Left hindlimb (tissue), 1 donor: ENCODE measurements around the gene ZNF552.
"Not testable (repeated sequence)": the region's sequence is repeated elsewhere in the genome, so short reads cannot be mapped to it uniquely, and the experiment has no call there.

ENCODE experiments used
- DNase-seq: peaks from one replicate; pipeline ENCODE4 v3.0.0-alpha.2; 2018

The ZNF552 gene

GRCh38 chr19:57817976-57818375 lies 3.3 kb upstream of the ZNF552 start:
- DNase-seq = no peak

- no peak for DNase-seq
These were observed 1.9 kb upstream of the ZNF552 start for GRCh38 chr19:57816652-57817051.

GRCh38 chr19:57815247-57816075 lies 748 bp upstream of the ZNF552 start:
- DNase-seq = no peak

- DNase-seq = no peak
These were observed 701 bp downstream of the ZNF552 start for GRCh38 chr19:57813919-57814504.

DNA sequence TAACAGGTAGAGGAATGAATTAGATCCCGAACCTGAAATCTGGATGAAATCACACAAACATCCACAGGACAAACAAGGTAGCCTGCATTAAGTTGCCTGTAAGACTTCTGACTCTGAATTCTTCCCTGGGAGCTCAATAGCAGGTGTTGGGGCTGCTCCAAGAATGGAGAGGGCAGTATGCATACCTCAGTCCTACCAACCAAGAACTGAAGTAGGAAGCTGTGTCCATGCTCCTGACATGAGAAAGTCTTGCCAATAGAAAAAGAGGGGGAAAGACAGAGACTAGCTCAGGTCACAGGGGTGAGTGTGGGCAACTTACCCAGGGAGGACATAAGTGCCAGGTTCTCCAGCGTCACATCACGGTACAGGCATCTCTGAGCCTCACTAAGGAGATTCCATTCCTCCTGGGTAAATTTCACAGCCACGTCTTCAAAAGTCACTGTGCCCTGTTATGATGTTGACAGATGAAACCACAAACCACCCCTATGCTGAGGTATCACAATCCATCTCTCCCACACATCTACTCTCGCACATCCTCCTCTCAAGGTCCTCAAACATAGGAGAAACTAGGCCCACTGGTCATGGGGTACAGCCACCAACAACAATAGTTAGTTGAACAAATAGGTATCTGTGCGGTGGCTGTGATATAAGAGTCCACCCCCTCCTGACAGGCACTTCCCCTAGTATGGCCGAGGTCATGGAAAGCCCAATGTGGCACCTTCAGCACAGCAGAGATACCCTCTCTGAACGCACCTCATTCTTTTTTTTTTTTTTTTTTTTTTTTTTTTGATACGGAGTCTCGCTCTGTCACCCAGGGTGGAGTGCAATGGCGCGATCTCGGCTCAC lies 1.5 kb downstream of the ZNF552 start:
- not testable (repeated sequence) for DNase-seq

- DNase-seq = no peak
These were observed 2.5 kb downstream of the ZNF552 start for GRCh38 chr19:57812226-57812625.

- DNase-seq = not testable (repeated sequence)
These were observed 4.1 kb downstream of the ZNF552 start for GRCh38 chr19:57810410-57811295.

DNA sequence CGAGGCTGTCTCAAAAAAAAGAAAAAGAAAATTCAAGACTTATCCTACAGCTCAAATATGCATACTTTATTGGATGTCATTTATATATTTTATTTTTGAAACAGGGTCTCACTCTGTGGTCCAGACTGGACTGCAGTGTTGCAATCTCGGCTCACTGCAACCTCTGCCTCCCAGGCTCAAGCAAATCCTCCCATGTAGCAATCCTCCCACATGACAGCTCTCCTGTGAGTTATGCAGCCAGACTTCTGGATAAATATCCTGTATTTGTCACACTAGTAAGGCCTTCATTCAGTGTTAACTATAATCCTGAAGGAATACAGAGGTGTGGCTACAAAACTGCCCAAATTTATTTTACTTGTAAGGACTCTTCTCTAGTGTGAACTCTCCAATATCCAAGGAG lies 7.2 kb downstream of the ZNF552 start:
- DNase-seq = no peak

GRCh38 chr19:57803594-57804325 lies 11.0 kb downstream of the ZNF552 start:
- DNase-seq = peak; percentile 52

- DNase-seq = no peak
These were observed 11.5 kb downstream of the ZNF552 start for GRCh38 chr19:57803265-57803593.

GRCh38 chr19:57802269-57802668 lies 12.4 kb downstream of the ZNF552 start:
- no peak for DNase-seq

GRCh38 chr19:57800696-57801095 lies 14.0 kb downstream of the ZNF552 start:
- no peak for DNase-seq

DNA sequence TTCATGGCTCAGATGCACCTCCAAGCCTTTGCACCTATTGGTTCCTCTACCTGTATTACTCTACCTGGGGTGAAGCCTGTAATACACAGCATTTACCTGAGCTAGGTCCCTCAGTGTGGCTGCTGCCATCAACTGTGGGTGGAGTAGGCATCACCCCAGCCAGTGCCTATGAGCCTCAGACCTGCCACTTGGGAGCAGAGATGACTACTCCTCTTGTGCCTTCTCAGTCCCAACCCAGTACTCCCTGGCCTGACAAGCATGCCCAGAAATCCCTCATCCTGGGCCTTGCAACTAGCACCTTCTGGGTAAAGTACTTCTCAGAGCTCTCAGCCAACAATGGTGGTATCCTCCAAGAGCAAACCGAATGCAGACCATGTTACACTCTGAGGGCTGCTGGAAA lies 18.1 kb downstream of the ZNF552 start:
- not testable (repeated sequence) for DNase-seq

DNA sequence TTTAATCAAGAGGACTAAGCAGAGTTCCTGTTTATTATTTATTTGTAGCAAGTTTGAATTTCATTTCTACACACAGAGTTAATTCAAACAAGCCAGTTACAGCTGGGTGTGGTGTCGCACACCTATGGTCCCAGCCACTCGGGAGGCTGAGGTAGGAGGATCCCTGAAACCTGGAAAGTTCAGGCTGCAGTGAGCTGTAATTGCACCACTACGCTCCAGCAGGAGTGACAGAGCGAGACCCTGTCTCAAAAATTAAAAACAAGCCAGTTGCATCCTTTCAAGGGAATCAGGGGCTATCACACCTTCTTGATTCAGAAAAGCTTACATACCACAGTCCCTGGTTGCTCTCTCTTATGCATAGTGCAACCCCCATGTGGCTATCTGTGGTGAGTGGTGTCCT lies 25.4 kb downstream of the ZNF552 start:
- DNase-seq = no peak

DNA sequence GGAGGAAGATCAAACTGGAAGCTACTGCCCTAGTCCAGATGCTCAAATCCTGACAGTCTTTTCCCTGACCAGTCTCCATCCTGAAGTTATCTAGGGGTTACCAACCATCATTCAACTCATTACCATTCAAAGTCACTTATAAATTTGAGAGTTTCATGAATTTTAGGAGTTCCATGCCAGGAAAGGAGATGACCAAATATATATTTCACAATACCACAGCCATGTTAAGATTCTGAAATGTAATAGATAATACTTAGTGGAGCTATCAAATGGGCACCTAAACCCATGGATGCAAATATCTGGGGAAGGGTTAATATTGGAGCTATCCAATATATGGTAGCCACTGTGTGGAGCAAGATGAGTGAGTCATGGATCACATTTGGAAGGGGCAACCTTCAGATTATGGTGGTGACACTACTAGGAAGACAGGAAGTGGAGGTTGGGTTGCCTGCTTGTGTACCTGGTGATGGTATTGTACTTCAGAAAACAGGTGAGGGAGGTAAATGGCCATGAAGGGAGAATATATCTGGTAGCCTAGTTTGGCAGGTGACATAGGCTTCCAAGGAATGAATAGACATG lies 26.5 kb downstream of the ZNF552 start:
- no peak for DNase-seq

DNA sequence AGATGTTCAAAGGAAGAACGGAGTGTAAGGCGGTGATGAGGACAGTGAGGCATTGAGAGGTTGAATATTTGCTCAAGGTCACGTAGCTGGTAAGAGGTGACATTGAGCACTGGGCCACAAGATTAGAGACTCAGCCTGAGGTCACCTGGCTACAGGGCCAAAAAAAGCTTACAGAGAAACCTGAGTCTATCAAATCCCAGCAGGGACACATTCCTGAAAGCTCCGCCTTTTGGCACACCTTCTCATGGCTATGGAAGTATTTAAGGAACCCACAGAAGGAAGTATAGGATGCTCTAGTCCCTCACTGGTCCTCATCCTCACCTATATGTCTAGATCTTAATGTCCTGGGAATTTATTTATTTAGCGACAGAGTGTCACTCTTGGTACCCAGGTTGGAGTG lies 27.8 kb downstream of the ZNF552 start:
- no peak for DNase-seq

GRCh38 chr19:57786286-57786685 lies 28.4 kb downstream of the ZNF552 start:
- DNase-seq = no peak

GRCh38 chr19:57779220-57779845 lies 35.4 kb downstream of the ZNF552 start:
- DNase-seq = no peak

- no peak for DNase-seq
These were observed 36.4 kb downstream of the ZNF552 start for GRCh38 chr19:57778336-57778735.

- no peak for DNase-seq
These were observed 37.9 kb downstream of the ZNF552 start for GRCh38 chr19:57776764-57777296.

GRCh38 chr19:57773488-57773887 lies 41.2 kb downstream of the ZNF552 start:
- DNase-seq = no peak
